Smooth muscle cell (in vitro differentiated cells): ENCODE measurements around the gene ITGA7. TPM values are rescaled to one million over a fixed set of nuclear protein-coding genes. Genes with fewer than 3 reads are reported as not detected.

ENCODE experiments used
- DNase-seq: peaks from one replicate; lab custom pipeline; 2025; ENCODE audit not compliant: unreplicated experiment; lab: John Stamatoyannopoulos, UW
- H2AFZ ChIP-seq: fragments of 200-600 bp; sonication (generic); 2 replicates; pipeline ENCODE4 v1.6.0; 2016; ENCODE audit warnings: antibody characterized with exemption, low read depth, mild to moderate bottlenecking
- H3F3A ChIP-seq: fragments of 200-600 bp; sonication (generic); 2 replicates; pipeline ENCODE4 v1.6.0; 2017; ENCODE audit warnings: antibody characterized with exemption, low read depth
- H3K27ac ChIP-seq: fragments of 200-600 bp; sonication (generic); 2 replicates; pipeline ENCODE4 v1.5.1; 2016; ENCODE audit warnings: low read depth, mild to moderate bottlenecking
- H3K27me3 ChIP-seq: fragments of 200-600 bp; sonication (generic); 2 replicates; pipeline ENCODE4 v1.6.1; 2016; ENCODE audit warnings: low read depth, mild to moderate bottlenecking
- H3K36me3 ChIP-seq: fragments of 200-600 bp; sonication (generic); 2 replicates; pipeline ENCODE4 v1.5.1; 2016; ENCODE audit warnings: low read depth
- H3K4me1 ChIP-seq: fragments of 200-600 bp; sonication (generic); 2 replicates; pipeline ENCODE4 v1.5.1; 2016; ENCODE audit warnings: low read depth
- H3K4me2 ChIP-seq: fragments of 200-600 bp; sonication (generic); 2 replicates; pipeline ENCODE4 v1.6.0; 2016; ENCODE audit warnings: mild to moderate bottlenecking
- H3K4me3 ChIP-seq: fragments of 200-600 bp; sonication (generic); 2 replicates; pipeline ENCODE4 v1.5.1; 2016; ENCODE audit warnings: mild to moderate bottlenecking
- H3K79me2 ChIP-seq: fragments of 200-600 bp; sonication (generic); 2 replicates; pipeline ENCODE4 v1.6.0; 2016; ENCODE audit warnings: low read depth, mild to moderate bottlenecking
- H3K9ac ChIP-seq: fragments of 200-600 bp; sonication (generic); 2 replicates; pipeline ENCODE4 v1.6.0; 2016; ENCODE audit warnings: low read depth
- H3K9me3 ChIP-seq: fragments of 200-600 bp; sonication (generic); replicated peaks from 2 replicates; pipeline ENCODE4 v1.5.1; 2016; ENCODE audit warnings: low read depth
- H4K20me1 ChIP-seq: fragments of 200-600 bp; sonication (generic); 2 replicates; pipeline ENCODE4 v1.6.0; 2016; ENCODE audit warnings: low read depth
- WGBS: methylation state at CpG from one replicate; pipeline ENCODE4 v1.1.7; 2016; ENCODE audit warnings: low lambda C conversion rate; 5-methylcytosine and 5-hydroxymethylcytosine counted together
- polyA plus RNA-seq: library from polyadenylated mRNA; unstranded; fragments of >200 nt; fragmentation: Nextera tagmentation; extraction: Ambion mirVana; gene quantifications from 2 replicates; pipeline ENCODE4 v1.2.1, GENCODE V29; 2016
- total RNA-seq: library from RNA; depleted of rRNA; stranded (reverse); fragments of >200 nt; gene quantifications from 2 replicates; pipeline ENCODE4 v1.2.3, GENCODE V29; 2014
- TF ChIP-seq, protein P1 (sequence below): fragments of 200-600 bp; sonication (generic); IDR thresholded peaks from 2 replicates; pipeline ENCODE4 v1.5.1; 2017; ENCODE audit warnings: borderline replicate concordance, mild to moderate bottlenecking, antibody characterized with exemption; ENCODE audit not compliant: insufficient read depth, poor library complexity, severe bottlenecking

ITGA7 gene
- total and polyA plus RNA-seq, 2 experiments from 2014 or later, result 0.90 to 1.1 TPM

- no peak overlapping the region for H3K4me2 ChIP-seq
- no peaks in the 10 kb centered on the region for H4K20me1 ChIP-seq
- H2AFZ ChIP-seq, result no peak overlapping the region
- no peaks in the 10 kb centered on the region for H3K4me1 ChIP-seq
- H3K9ac ChIP-seq, result no peak overlapping the region
- DNase-seq, result no peak
- TF ChIP-seq, protein P1, sequence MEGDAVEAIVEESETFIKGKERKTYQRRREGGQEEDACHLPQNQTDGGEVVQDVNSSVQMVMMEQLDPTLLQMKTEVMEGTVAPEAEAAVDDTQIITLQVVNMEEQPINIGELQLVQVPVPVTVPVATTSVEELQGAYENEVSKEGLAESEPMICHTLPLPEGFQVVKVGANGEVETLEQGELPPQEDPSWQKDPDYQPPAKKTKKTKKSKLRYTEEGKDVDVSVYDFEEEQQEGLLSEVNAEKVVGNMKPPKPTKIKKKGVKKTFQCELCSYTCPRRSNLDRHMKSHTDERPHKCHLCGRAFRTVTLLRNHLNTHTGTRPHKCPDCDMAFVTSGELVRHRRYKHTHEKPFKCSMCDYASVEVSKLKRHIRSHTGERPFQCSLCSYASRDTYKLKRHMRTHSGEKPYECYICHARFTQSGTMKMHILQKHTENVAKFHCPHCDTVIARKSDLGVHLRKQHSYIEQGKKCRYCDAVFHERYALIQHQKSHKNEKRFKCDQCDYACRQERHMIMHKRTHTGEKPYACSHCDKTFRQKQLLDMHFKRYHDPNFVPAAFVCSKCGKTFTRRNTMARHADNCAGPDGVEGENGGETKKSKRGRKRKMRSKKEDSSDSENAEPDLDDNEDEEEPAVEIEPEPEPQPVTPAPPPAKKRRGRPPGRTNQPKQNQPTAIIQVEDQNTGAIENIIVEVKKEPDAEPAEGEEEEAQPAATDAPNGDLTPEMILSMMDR, result no peak
- H3K9me3 ChIP-seq, result no peaks in the 10 kb centered on the region
- no peaks in the 10 kb centered on the region for H3F3A ChIP-seq
- no peak overlapping the region for H3K4me3 ChIP-seq
- no peaks in the 10 kb centered on the region for H3K36me3 ChIP-seq
- H3K27ac ChIP-seq, result no peak overlapping the region
- no peaks in the 10 kb centered on the region for H3K79me2 ChIP-seq
- WGBS, result 91% methylated on average over 16 of the region's 16 CpGs
- no peaks in the 10 kb centered on the region for H3K27me3 ChIP-seq
Observed at GRCh38 chr12:55698241-55698955, 9.3 kb downstream of the ITGA7 start.

- 89% methylated on average over 6 of the region's 7 CpGs for WGBS
- H3K27me3 ChIP-seq, result no peaks in the 10 kb centered on the region
- H3K36me3 ChIP-seq, result no peaks in the 10 kb centered on the region
Observed at GRCh38 chr12:55697686-55698085, 10.0 kb downstream of the ITGA7 start.

GRCh38 chr12:55696796-55697462 is 10.8 kb downstream of the ITGA7 start:
- H3K4me3 ChIP-seq, result no peak overlapping the region
- no peak overlapping the region for H3K4me2 ChIP-seq
- H3K9ac ChIP-seq, result no peak overlapping the region
- H3K79me2 ChIP-seq, result no peaks in the 10 kb centered on the region
- no peak overlapping the region for H3K27ac ChIP-seq
- H3F3A ChIP-seq, result no peaks in the 10 kb centered on the region
- H3K9me3 ChIP-seq, result no peaks in the 10 kb centered on the region
- H2AFZ ChIP-seq, result no peak overlapping the region
- no peaks in the 10 kb centered on the region for H3K36me3 ChIP-seq
- DNase-seq, result no peak
- 93% methylated on average over 19 of the region's 19 CpGs for WGBS
- TF ChIP-seq, protein P1, result no peak
- H4K20me1 ChIP-seq, result no peaks in the 10 kb centered on the region
- no peaks in the 10 kb centered on the region for H3K27me3 ChIP-seq
- no peaks in the 10 kb centered on the region for H3K4me1 ChIP-seq

More at GRCh38 chr12:55697686-55698085, 10.0 kb downstream of the ITGA7 start:
- H3K4me2 ChIP-seq, result no peak overlapping the region
- H3K79me2 ChIP-seq, result no peaks in the 10 kb centered on the region
- no peak for DNase-seq
- H3K9me3 ChIP-seq, result no peaks in the 10 kb centered on the region
- no peaks in the 10 kb centered on the region for H3K4me1 ChIP-seq
- H2AFZ ChIP-seq, result no peak overlapping the region
- no peak overlapping the region for H3K9ac ChIP-seq
- no peaks in the 10 kb centered on the region for H3F3A ChIP-seq
- TF ChIP-seq, protein P1, result no peak
- H3K27ac ChIP-seq, result no peak overlapping the region
- H3K4me3 ChIP-seq, result no peak overlapping the region
- no peaks in the 10 kb centered on the region for H4K20me1 ChIP-seq
